ENCODE results near the gene PZP.

Gene PZP

DNA sequence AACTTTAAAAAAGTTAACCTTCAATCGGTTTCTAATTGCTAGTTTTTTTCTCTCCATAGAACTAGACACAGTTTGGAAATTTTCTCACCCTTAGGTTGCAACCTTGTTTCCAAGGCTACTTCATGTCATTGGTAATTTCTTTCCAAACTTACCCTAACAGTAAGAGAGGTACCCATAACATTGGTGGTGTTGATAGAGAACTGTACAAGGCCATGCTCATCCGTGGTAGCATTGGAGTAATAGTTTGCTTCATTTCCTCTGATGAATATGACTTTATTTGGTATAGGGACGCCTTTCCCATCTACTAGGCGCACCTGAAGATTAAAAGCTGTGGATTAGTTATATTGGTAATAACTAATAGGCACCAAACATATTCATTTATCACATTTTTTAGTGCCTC lies 104.1 kb downstream of the PZP start:
- no peak for DNase-seq (ENCODE audit: low read depth in 2 of 2)

DNA sequence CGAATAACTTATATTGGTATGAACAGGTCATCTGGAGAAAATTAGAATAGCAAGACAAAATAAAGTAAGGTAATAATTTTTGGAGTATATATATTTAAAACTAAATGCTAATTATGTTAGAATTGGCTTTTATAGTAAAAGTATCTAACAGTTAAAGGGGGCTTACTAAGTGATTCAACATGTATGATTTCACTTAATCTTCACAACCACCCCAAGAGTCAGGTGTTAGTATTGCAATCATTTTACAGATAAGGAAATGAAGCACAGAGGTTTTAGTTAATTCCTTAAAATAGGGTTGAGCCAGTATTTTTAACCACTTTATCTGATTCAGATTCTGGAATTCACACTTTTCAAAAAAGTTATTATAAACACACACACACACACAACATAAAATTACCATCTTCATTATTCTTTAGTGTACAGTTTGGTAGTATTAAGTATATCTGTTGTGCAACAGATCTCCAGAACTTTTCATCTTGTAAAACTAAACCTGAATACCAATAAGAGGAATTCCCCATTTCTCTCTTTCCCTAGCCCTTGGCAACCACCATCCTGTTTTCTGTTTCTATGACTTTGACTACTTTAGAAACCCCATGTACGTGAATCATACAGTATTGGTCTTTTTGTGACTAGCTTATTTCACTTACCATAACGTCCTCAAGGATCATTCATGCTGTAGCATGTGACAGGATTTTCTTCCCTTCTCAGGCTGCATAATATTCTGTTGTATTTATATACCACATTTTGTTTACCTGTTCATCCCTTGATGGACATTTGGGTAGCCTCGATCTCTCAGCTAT lies 104.9 kb downstream of the PZP start:
- no peak for DNase-seq (ENCODE audit: low read depth in 2 of 2)

DNA sequence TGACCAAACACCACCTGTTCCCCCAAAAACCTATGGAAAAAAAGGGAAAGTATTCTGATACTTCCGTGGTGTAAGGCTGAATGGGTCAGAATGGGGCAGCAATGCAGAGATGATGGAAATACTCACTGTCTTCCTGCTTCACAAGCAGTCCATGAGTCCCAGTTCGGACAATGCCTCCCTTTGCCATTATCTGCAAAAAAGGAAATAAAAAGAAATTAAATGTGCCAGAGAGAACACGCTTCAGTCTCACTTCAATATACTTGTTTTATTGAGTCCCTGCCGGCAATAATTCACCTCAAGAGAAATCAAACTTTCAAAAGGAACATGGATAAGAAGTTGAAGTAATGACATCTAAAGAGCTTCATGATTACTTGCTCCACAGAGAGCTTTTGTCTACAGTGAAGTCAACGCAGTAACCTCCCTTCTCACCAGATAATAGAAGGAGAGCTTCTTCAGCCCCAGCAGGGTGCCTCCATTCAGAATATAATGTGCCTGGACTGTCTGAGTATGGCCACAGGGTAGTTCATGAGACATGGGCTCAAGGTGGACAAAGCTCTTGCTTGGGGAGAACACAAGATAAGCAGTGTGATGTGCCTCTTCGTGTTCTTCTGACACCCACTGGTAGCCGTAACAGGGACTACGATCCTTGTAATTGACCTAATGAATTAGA lies 107.0 kb downstream of the PZP start:
- no peak for DNase-seq (ENCODE audit: low read depth in 2 of 2)

DNA sequence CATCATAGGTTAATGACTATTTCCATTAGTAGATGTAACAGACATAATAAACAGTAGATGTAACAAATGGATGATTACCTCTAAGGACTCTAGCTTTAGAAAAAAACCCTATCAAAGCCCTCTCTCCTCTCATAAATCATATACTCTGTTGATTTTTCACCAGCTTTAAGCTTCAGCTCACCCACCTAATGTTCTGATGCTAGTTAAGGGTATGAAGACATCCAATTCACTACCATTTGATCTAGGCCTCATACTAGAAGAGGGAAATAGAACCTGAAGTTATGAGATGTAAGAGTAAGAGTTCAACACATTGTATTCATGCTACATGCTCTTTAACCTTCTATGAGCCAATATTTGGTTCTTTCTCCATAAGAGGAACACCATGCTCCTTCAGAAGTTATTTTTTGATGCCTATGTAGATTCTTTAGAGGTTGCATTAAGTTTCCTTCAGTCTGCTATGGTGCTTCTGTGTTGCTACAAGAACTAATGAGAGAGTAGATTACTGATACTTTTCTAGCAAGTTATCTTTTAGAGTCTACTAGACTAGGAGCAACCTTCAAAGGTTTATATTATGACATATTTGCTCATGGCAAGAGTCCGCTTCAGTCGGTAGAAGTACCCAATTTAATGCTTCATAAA lies 108.5 kb downstream of the PZP start:
- no peak for DNase-seq (ENCODE audit: low read depth in 2 of 2)

All from stimulated activated CD8-positive, alpha-beta memory T cell treated with anti-CD3 and anti-CD28 coated beads, Interleukin-15, amount 100 ng/mL, for 48 hours (primary cell).